Activated CD8-positive, alpha-beta memory T cell treated with anti-CD3 and anti-CD28 coated beads for 48 hours (primary cell): ENCODE data around the gene PSMB1.

ENCODE experiments used
- DNase-seq, 3 experiments: peaks; one replicate each; pipeline ENCODE4 v3.0.0-alpha.2; 2020; ENCODE audit warnings: low read depth in 2 of 3, low spot score in 2 of 3

Gene PSMB1

DNA sequence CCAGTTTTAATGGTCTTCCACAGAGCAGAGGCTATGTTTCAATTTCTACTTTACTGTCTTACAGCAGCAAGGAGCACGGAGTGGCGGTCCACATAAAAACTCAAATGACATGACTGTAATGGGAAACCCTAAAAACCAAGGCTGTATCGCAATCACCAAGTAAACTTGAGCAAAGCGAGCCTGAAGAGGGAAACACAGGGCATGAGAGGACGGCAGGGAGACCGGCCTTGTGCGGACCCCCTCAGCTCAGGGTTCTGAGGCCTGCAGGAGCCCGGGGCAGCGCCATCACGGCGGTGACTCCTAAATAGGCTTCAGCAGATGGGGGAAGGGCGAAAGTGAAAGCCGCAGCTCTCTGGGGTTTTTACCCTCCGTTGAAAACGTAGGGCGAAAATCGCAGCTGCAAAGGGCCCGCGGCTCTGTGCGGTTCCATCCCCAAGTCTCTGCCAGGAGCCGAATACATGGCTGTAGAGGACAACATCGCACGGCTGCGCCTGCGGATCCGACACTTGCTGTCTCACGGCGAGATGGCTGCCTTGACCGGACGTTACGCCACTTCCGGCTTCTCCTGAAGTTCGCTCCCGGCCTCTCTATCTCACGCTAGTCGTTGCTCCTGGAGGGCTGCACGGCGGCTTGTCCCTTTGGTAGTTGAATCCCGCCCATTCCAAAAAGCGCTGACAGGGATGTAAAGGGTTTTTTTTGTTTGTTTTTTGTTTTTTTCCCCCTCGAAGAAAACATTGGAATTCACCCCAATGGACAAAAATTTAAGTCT is at the start of gene PSMB1:
PSMB1 (minus strand) TSS at position 543 of the 769 bp plus-strand sequence; CDS start at position 478, 65 bp downstream.
- DNase-seq = peak; percentile 50 to 68 (median 60)

DNA sequence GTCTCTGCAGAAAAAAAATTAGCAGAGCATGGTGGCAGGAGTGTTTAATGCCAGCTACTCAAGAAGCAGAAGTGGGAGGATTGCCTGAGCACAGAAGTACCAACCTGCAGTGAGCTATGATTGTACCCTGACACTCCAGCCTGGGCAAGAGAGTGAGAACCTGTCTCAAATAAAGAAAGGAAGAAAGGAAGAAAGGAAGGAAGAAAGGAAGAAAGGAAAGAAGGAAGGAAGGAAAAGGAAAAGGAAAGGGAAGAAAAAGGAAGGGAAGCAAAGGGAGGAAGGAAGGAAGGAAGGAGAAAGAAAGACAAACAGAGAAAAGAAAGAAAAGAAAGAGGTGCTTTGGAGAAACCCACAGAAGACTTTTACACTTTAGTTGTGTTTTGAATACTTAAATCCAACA is 44.2 kb upstream of the PSMB1 start:
- DNase-seq = no peak

- DNase-seq = no peak
Observed at GRCh38 chr6:170596426-170596825, 43.3 kb upstream of the PSMB1 start.

DNA sequence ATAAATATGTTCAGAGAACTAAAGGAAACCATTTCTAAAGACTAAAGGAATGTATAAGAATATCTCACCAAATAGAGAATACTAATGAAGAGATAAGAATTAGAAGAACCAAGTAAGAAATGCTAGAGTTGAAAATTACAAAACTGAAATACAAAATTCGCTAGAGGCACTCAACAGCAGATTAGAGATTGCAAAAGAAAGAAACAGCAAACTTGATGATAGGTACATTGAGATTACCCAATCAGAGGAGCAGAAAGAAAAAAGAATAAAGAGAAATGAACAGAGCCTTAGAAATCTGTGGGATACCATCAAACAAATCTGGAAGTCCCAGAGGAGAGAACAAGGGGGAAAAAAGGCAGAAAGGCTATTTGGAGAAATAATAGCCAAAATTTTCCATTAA is 37.6 kb upstream of the PSMB1 start:
- DNase-seq = no peak

DNA sequence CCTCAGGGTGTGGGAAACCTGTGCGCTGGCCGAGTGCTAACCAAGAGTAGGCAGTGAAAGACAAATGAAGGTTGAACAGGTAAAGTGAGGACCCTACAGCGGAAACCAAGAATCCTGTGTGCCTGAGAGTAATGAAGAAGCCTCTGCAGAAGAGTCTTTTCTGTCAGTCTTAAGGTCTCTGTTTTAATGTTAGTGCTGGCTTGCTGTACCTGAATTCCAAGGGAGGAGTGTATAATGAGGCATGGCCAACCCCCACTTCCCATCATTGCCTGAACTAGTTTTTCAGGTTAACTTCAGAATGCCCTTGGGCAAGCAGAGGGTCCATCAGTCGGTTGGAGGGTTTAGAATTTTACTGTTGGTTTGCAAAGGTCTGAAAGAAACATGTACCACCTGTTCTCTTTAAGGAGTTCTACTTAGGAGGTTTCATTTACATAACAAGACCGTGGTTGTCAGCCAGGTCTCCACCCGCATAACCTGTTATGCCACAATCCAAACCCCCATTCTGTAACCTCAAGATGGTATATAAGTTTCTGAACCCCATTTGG is 31.9 kb upstream of the PSMB1 start:
- no peak for DNase-seq

- DNase-seq = peak; percentile 54 to 85 (median 81)
Observed at GRCh38 chr6:170584181-170584953, 31.3 kb upstream of the PSMB1 start, which contains the start of gene PDCD2. Gene PDCD2, minus strand, starts transcription at chr6:170584637. Its CDS starts 56 bp downstream, at chr6:170584581.

- no peak for DNase-seq
Observed at GRCh38 chr6:170583756-170584180, 30.7 kb upstream of the PSMB1 start.

- DNase-seq = no peak
Observed at GRCh38 chr6:170578909-170579308, 25.8 kb upstream of the PSMB1 start.

- DNase-seq = no peak
Observed at GRCh38 chr6:170575250-170575649, 22.1 kb upstream of the PSMB1 start.

- DNase-seq = no peak
Observed at GRCh38 chr6:170572704-170573466, 19.8 kb upstream of the PSMB1 start.

DNA sequence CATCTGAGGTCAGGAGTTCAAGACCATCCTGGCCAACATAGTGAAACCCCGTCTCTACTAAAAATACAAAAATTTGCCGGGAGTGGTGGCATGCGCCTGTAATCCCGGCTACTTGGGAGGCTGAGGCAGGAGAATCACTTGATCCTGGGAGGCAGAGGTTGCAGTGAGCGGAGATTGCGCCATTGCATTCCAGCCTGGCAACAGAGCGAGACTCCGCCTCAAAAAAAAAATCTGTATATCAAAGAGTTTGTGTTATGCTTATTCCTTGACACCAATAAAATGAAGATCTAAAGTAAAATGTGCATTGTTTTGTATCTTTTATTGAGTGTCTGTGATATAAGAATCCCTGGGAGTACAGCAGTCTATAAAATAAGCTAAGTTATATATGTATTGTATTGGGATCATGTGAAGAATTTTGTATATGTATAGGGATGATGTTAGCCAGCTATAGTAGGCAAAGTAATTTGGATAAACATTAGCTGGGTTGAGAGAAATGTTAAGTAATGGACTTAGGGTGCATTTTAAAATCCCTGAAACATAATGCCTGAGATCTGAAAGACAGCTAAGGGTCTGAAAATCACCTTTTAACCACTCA is 11.9 kb upstream of the PSMB1 start:
- DNase-seq = no peak

DNA sequence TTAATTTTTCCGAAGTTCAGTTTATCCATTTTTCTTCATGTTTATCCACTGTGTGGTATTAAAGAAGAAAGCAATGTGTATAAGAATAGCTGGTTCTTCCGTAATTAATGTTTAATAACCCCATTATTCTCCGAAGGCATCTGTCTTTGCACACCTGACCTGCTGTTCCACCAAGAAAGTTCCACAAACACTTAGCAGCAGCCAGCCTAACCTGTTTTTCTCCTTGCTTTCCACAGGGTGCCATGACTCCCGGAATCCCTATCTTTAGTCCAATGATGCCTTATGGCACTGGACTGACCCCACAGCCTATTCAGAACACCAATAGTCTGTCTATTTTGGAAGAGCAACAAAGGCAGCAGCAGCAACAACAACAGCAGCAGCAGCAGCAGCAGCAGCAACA is 8.4 kb upstream of the PSMB1 start:
- no peak for DNase-seq

GRCh38 chr6:170555305-170555704 is 2.2 kb upstream of the PSMB1 start:
- no peak for DNase-seq

GRCh38 chr6:170554796-170555137 is 1.7 kb upstream of the PSMB1 start:
- no peak for DNase-seq

DNA sequence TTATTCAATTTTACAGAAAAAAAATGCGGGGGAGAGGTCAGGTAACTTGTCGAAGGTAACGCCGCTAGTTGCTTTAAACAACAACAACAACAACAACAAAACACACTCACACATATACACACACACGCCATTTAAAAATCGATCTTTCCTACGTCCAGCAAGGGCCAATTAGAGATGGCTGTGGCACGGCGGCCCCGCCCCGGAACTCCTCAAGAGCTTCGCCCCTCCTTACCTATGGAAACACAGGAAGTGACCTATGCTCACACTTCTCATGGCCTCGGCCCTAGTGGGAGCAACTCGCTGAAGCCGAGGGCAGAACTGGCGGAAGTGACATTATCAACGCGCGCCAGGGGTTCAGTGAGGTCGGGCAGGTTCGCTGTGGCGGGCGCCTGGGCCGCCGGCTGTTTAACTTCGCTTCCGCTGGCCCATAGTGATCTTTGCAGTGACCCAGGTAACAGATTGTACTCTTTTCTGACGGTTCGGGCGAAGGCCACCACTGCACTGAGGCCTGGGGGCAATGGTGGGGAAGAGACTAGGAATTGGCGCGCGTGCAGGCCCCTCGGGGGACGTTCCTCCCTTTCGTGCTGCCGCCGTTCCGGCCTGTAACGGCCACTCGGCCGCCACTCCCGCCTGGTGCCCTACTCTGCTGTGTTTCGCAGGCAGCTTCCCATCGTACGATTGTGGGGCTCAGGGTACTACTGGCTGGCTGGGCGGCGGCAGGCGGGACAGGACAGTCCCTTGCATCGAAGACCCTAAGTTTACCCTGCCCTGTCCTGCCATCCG is 1.1 kb upstream of the PSMB1 start, which contains the start of gene TBP:
TBP (plus strand) TSS at position 357 of the 783 bp plus-strand sequence. CDS start 2,661 bp downstream, outside the sequence.
- peak; percentile 79 to 92 (median 85) for DNase-seq

DNA sequence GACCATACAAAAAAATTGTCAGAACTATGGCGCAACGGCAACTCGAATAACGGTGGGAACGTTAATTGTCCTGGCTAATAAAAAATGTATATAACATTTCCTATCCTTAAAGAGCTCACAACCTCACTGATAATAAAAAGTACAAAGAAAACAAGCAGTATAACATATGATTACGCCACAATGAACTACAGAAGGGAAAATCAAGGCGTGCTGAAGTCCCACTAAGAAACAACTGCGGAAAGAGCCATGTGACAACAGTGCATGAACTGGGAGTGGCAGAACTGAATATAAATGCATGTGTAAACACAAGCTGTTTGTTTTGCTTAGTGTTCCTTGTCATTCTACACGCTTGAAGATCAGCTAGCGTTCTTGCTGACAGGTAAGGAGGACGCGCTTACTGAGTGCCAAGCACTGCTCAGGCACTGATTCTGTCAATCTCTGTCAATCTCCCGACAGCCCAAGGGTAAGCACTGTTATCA is 466 bp upstream of the PSMB1 start:
- DNase-seq = no peak

- no peak for DNase-seq
Observed at GRCh38 chr6:170545405-170545804, 7.7 kb downstream of the PSMB1 start.

DNA sequence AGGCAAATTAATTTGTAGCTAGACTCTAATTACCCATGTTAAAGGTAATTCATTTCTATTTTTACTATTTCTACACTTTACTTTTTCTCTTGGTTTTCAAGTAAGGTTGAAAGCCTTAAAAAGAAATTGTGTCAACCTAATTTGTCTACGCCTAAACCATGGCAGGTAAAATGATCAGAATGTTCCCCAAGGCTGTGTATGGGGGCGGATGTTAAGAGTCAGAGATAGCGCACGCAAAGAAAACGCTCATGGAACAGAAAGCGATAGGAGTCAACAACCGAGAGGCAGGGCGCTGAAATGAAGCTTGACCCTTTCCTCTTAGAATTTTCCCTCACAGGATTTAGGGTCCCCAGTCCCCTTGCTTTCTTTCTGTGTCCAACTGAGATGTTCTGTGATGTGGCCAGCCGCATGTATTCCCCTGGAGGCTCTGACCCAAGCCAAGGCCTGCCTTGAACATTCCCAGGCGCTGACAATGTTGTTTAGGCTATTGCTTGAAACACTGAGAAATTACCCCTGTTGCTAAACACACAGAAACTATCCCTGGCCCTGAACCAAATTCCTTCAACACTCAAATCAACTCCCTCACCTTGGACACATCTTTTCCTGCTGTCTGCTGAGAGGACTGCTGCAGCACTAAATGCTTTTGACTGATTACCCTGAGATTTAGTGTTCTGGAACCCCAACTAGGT is 10.9 kb downstream of the PSMB1 start:
- DNase-seq = no peak

DNA sequence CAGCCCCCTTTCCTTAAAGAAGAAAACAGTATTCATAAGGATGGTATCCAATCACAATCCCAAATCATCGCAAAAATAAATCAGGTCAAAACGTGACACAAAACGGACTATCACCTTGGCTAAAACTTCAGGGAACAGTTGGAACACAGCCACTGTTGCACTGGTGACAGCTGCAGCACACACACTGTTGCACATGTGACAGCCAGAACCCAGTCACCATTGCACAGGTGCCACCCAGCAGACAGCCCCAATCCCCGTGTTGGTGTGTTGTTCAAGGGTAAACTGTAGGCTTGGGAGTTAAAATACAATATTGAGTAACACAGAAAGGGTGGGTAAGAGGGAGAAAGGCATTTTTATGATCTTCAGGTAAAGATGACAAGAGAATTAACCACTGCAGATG is 15.8 kb downstream of the PSMB1 start:
- DNase-seq = no peak
